Endothelial cell of umbilical vein (primary cell): ENCODE measurements around the gene PAOX. TPM values are rescaled to one million over a fixed set of nuclear protein-coding genes. Genes with fewer than 3 reads are reported as not detected.

ENCODE experiments used
- BruUV-seq: library from RNA; stranded (reverse); fragments of 400-500 nt; replicated peaks from 2 replicates; lab custom pipeline; 2021; lab: Mats Ljungman, UMichigan
- CTCF ChIA-PET: fragments of 300-600, 350-600 bp; sonication (Branson Sonifier 250); formaldehyde crosslinking; loops from one replicate; lab custom pipeline; 2021; ENCODE audit warnings: antibody characterized with exemption, inconsistent platforms; lab: Charles Lee
- POLR2A ChIA-PET: fragments of 300-600, 350-600 bp; sonication (Branson Sonifier 250); formaldehyde crosslinking; loops from one replicate; lab custom pipeline; 2021; ENCODE audit warnings: antibody characterized with exemption, inconsistent platforms; lab: Charles Lee
- DNase-seq: peaks from one replicate; pipeline ENCODE4 v3.0.0-alpha.2; 2011; ENCODE audit warnings: low read depth, low spot score
- FAIRE-seq: peaks from 2 replicates; lab custom pipeline; 2011; peaks lifted over from hg19 to GRCh38; lab: Jason Lieb, UNC
- H2AFZ ChIP-seq: 2 replicates; pipeline ENCODE4 v1.6.0; 2012; ENCODE audit warnings: low read depth, low read length, control low read depth, inconsistent platforms
- H3K27ac ChIP-seq: 2 replicates; pipeline ENCODE4 v1.5.1; 2011; ENCODE audit warnings: low read depth, mild to moderate bottlenecking, control low read depth, low read length, moderate library complexity; ENCODE audit not compliant: insufficient read depth
- H3K27me3 ChIP-seq, 2 experiments: 2 replicates each; pipeline versions ENCODE4 v1.6.0 to v1.6.1; 2011; ENCODE audit warnings: low read length in 2 of 2, mixed read lengths in 1 of 2; ENCODE audit not compliant: control insufficient read depth in 2 of 2, insufficient read depth in 2 of 2
- H3K36me3 ChIP-seq, 2 experiments: 2 replicates in 1 of 2; 3 replicates in 1 of 2; pipeline ENCODE4 v1.5.1; 2011; ENCODE audit warnings: low read length in 2 of 2, mild to moderate bottlenecking in 1 of 2, moderate library complexity in 1 of 2; ENCODE audit not compliant: control insufficient read depth in 2 of 2, insufficient read depth in 2 of 2; ENCODE audit errors: extremely low read depth in 1 of 2
- H3K4me1 ChIP-seq: 3 replicates; pipeline ENCODE4 v1.5.1; 2011; ENCODE audit warnings: mild to moderate bottlenecking, low read length; ENCODE audit not compliant: control insufficient read depth, insufficient read depth; ENCODE audit errors: extremely low read depth
- H3K4me2 ChIP-seq: 2 replicates; pipeline ENCODE4 v1.6.1; 2011; ENCODE audit warnings: low read length, control low read depth, mixed read lengths; ENCODE audit not compliant: insufficient read depth
- H3K4me3 ChIP-seq, 3 experiments: fragments of 200-600 bp in 1 of 3; sonication (generic), shearing (Covaris generic) in 1 of 3; replicated peaks in 1 of 3; 2 replicates each; pipeline ENCODE4 v1.5.1; 2011 to 2016; ENCODE audit warnings: control low read depth in 3 of 3, low read length in 3 of 3, mild to moderate bottlenecking in 2 of 3, inconsistent platforms in 1 of 3, low read depth in 1 of 3, moderate library complexity in 1 of 3; ENCODE audit not compliant: insufficient read depth in 1 of 3
- H3K79me2 ChIP-seq: 2 replicates; pipeline ENCODE4 v1.6.0; 2012; ENCODE audit warnings: low read length, inconsistent platforms; ENCODE audit not compliant: control insufficient read depth, insufficient read depth
- H3K9ac ChIP-seq: replicated peaks from 2 replicates; pipeline ENCODE3; 2011; ENCODE audit warnings: low read length, control low read depth; ENCODE audit not compliant: insufficient read depth; ENCODE audit errors: extremely low read depth
- H3K9me1 ChIP-seq: replicated peaks from 3 replicates; pipeline ENCODE4 v1.6.0; 2011; ENCODE audit warnings: mild to moderate bottlenecking, low read length; ENCODE audit not compliant: control insufficient read depth, insufficient read depth; ENCODE audit errors: extremely low read depth
- H3K9me3 ChIP-seq: replicated peaks from 2 replicates; pipeline ENCODE4 v1.5.1; 2012; ENCODE audit warnings: low read length, inconsistent platforms; ENCODE audit not compliant: control insufficient read depth, insufficient read depth
- H4K20me1 ChIP-seq: replicated peaks from 2 replicates; pipeline ENCODE3; 2011; ENCODE audit warnings: mild to moderate bottlenecking, low read length; ENCODE audit not compliant: control insufficient read depth, insufficient read depth; ENCODE audit errors: extremely low read depth
- CTCF ChIP-seq, 2 donors: IDR thresholded peaks; 1 replicate in 1 of 2; 2 replicates in 1 of 2; pipeline ENCODE4 v1.5.1; 2011; ENCODE audit warnings: low read length in 2 of 2, mild to moderate bottlenecking in 2 of 2, moderate library complexity in 2 of 2, control low read depth in 1 of 2, inconsistent platforms in 1 of 2, low read depth in 1 of 2; ENCODE audit not compliant: insufficient read depth in 1 of 2; ENCODE audit errors: extremely low read depth in 1 of 2
- EZH2 ChIP-seq: IDR thresholded peaks from 2 replicates; pipeline ENCODE4 v1.6.1; 2012; ENCODE audit warnings: borderline replicate concordance, low read depth, mild to moderate bottlenecking, moderate library complexity, low read length, inconsistent platforms; ENCODE audit not compliant: severe bottlenecking
- FOS ChIP-seq: IDR thresholded peaks from 2 replicates; pipeline ENCODE4 v1.6.1; 2011; ENCODE audit warnings: mild to moderate bottlenecking, low read length, moderate library complexity, borderline replicate concordance; ENCODE audit not compliant: insufficient read depth
- GATA2 ChIP-seq: IDR thresholded peaks from 2 replicates; pipeline ENCODE4 v1.7.0; 2011; ENCODE audit warnings: low read depth, mild to moderate bottlenecking, moderate library complexity, mixed read lengths, low read length; ENCODE audit not compliant: insufficient read length, insufficient read depth
- JUN ChIP-seq: IDR thresholded peaks from 2 replicates; pipeline ENCODE4 v1.6.1; 2011; ENCODE audit warnings: borderline replicate concordance, low read depth; ENCODE audit not compliant: insufficient read length, insufficient read depth
- MAX ChIP-seq: IDR thresholded peaks from 2 replicates; pipeline ENCODE4 v1.6.1; 2011; ENCODE audit not compliant: insufficient read depth, insufficient read length
- MYC ChIP-seq: IDR thresholded peaks from one replicate; pipeline ENCODE4 v1.6.1; 2011; ENCODE audit warnings: mild to moderate bottlenecking, low read depth, low read length
- POLR2A ChIP-seq: IDR thresholded peaks from 2 replicates; pipeline ENCODE4 v1.6.1; 2012; ENCODE audit warnings: low read depth, mild to moderate bottlenecking, control low read depth, low read length
- POLR2AphosphoS5 ChIP-seq: IDR thresholded peaks from 2 replicates; pipeline ENCODE4 v1.6.1; 2012; ENCODE audit warnings: low read depth, mild to moderate bottlenecking, control low read depth, low read length, moderate library complexity; ENCODE audit not compliant: insufficient read depth
- dilution Hi-C: fragments of 300-500 bp; cut with MboI; formaldehyde crosslinking; loops from one replicate; pipeline ENCODE4 v1.15.0; 2019; ENCODE audit warnings: low sequenced_read_pairs; ENCODE audit not compliant: extremely low pct_ligation_motif_present
- intact Hi-C: fragments of 100-400 bp; cut with micrococcal nuclease; formaldehyde crosslinking; loops from one replicate; pipeline ENCODE4 v1.10.0; 2022
- polyA plus RNA-seq, 4 experiments: library from polyadenylated mRNA; depleted of rRNA in 3 of 4; stranded (reverse) in 3 of 4; unstranded in 1 of 4; fragments of >200 nt; gene quantifications; 2 replicates each; pipeline versions ENCODE4 v1.2.1 to v1.2.3, GENCODE V29; 2011 to 2012; ENCODE audit warnings: missing spikeins in 1 of 4
- total RNA-seq: library from RNA; stranded (reverse); gene quantifications from 2 replicates; pipeline ENCODE4 v1.2.3, GENCODE V29; 2021

The PAOX gene
- total and polyA plus RNA-seq, 2 donors (not counting 3 experiments of a cell fraction or from before 2014, with no cell fraction given), result 2.6 to 3.8 TPM

GRCh38 chr10:133344236-133344635 lies 34.8 kb upstream of the PAOX start:
- no peak for DNase-seq
- ChIA-PET POLR2A (no interaction called here), CTCF (interaction anchor here (1.3 kb wide), 1 partner anchor 9 kb away, joined by 5 read pairs; no protein-coding TSS in a partner anchor)
- dilution Hi-C loops, result no loop called here
- no peak for TF ChIP-seq EZH2
- no peak for TF ChIP-seq POLR2AphosphoS5
- TF ChIP-seq JUN, result no peak
- TF ChIP-seq MYC, result no peak
- TF ChIP-seq CTCF (IDR thresholded peaks at IDR 0.05; ENCODE audit: extremely low read depth in 1 of 2, insufficient read depth in 1 of 2, low read depth in 1 of 2, low read length in 2 of 2), result no peak
- TF ChIP-seq MAX, result no peak
- TF ChIP-seq GATA2, result no peak
- no peak for TF ChIP-seq POLR2A
- no peak for TF ChIP-seq FOS
- Histone ChIP-seq H3K79me2 (no peaks in the 10 kb centered on the region), H3K36me3 (no peaks in the 10 kb centered on the region), H3K9me3 (no peaks in the 10 kb centered on the region), H3K4me2 (no peak overlapping the region), H3K27ac (no peak overlapping the region), H3K4me1 (no peaks in the 10 kb centered on the region), H3K9me1 (no peaks in the 10 kb centered on the region), H3K9ac (no peak overlapping the region), H4K20me1 (no peaks in the 10 kb centered on the region), H3K4me3 (no peak overlapping the region), H2AFZ (no peak overlapping the region), H3K27me3 (no peaks in the 10 kb centered on the region)
- FAIRE-seq, result no peak
- intact Hi-C loops, result no loop called here
- BruUV-seq, result no TSS peak
